GM21381 (cell line): ENCODE results near the gene LYPLA2.
"Not testable (repeated sequence)": the region's sequence is repeated elsewhere in the genome, so short reads cannot be mapped to it uniquely, and the experiment has no call there.

Source experiments
- ATAC-seq: cut with Tn5 transposase; IDR thresholded peaks from one replicate; pipeline ENCODE4 v1.9.1; 2021; ENCODE audit warnings: mild to moderate bottlenecking, moderate library complexity; ENCODE audit not compliant: unreplicated experiment

LYPLA2 gene

GRCh38 chr1:23777979-23778814 is 12.7 kb upstream of the LYPLA2 start, which contains the start of gene PITHD1:
Gene PITHD1, plus strand, starts transcription at chr1:23778418. Its CDS starts 98 bp downstream, at chr1:23778516.
- ATAC-seq: peak; percentile 83

- no peak for ATAC-seq
These were observed 11.0 kb upstream of the LYPLA2 start for GRCh38 chr1:23779826-23780371.

GRCh38 chr1:23783141-23783540 is 7.8 kb upstream of the LYPLA2 start:
- not testable (repeated sequence) for ATAC-seq

GRCh38 chr1:23784846-23785245 is 6.1 kb upstream of the LYPLA2 start:
- no peak for ATAC-seq

GRCh38 chr1:23787701-23788100 is 3.2 kb upstream of the LYPLA2 start:
- ATAC-seq: no peak

GRCh38 chr1:23788695-23789094 is 2.2 kb upstream of the LYPLA2 start:
- no peak for ATAC-seq

- no peak for ATAC-seq
These were observed 637 bp downstream of the LYPLA2 start for GRCh38 chr1:23791516-23792047.

GRCh38 chr1:23792151-23792945 is 1.4 kb downstream of the LYPLA2 start:
- ATAC-seq: no peak

GRCh38 chr1:23793018-23793781 is 2.3 kb downstream of the LYPLA2 start:
- ATAC-seq: no peak

GRCh38 chr1:23793861-23794731 is 3.2 kb downstream of the LYPLA2 start:
- ATAC-seq: no peak

GRCh38 chr1:23794732-23795182 is 3.8 kb downstream of the LYPLA2 start:
- ATAC-seq: not testable (repeated sequence)

- ATAC-seq: no peak
These were observed 4.9 kb downstream of the LYPLA2 start for GRCh38 chr1:23795676-23796465.

GRCh38 chr1:23796466-23797271 is 5.7 kb downstream of the LYPLA2 start:
- no peak for ATAC-seq

- ATAC-seq: no peak
These were observed 6.8 kb downstream of the LYPLA2 start for GRCh38 chr1:23797478-23798448.

- ATAC-seq: no peak
These were observed 7.8 kb downstream of the LYPLA2 start for GRCh38 chr1:23798662-23799142.

GRCh38 chr1:23799255-23799569 is 8.3 kb downstream of the LYPLA2 start:
- ATAC-seq: no peak
